GM12874 (cell line): Measurements from ENCODE around the gene PROM2.

Experiments used
- TF ChIP-seq, protein P1 (sequence below): IDR thresholded peaks from 2 replicates; pipeline ENCODE4 v1.5.1; 2011; ENCODE audit warnings: low read depth, mild to moderate bottlenecking, control low read depth, low read length, moderate library complexity; ENCODE audit not compliant: insufficient read depth

PROM2 gene

DNA sequence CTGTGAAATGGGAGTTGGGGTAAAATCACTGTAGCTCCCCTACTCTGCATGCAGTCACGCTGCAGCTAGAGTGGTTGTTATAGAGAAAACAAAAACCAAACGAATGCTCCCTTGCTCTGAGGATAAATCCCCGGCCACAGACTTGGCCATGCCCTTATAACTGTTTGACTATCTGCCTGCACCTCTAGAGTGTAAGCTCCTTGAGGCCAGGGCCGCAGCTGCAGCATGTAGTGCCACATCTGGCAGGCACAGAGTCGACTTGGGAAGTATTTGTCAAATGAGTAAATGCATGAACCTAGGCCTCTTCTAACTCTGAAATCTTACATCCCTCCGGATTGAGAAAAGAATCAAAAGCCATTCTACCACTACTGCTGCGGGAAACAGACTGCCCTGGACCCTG is 58.8 kb downstream of the PROM2 start:
- TF ChIP-seq, protein P1, sequence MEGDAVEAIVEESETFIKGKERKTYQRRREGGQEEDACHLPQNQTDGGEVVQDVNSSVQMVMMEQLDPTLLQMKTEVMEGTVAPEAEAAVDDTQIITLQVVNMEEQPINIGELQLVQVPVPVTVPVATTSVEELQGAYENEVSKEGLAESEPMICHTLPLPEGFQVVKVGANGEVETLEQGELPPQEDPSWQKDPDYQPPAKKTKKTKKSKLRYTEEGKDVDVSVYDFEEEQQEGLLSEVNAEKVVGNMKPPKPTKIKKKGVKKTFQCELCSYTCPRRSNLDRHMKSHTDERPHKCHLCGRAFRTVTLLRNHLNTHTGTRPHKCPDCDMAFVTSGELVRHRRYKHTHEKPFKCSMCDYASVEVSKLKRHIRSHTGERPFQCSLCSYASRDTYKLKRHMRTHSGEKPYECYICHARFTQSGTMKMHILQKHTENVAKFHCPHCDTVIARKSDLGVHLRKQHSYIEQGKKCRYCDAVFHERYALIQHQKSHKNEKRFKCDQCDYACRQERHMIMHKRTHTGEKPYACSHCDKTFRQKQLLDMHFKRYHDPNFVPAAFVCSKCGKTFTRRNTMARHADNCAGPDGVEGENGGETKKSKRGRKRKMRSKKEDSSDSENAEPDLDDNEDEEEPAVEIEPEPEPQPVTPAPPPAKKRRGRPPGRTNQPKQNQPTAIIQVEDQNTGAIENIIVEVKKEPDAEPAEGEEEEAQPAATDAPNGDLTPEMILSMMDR = no peak

- TF ChIP-seq, protein P1 = no peak
Observed at GRCh38 chr2:95333888-95334338, 59.7 kb downstream of the PROM2 start.

DNA sequence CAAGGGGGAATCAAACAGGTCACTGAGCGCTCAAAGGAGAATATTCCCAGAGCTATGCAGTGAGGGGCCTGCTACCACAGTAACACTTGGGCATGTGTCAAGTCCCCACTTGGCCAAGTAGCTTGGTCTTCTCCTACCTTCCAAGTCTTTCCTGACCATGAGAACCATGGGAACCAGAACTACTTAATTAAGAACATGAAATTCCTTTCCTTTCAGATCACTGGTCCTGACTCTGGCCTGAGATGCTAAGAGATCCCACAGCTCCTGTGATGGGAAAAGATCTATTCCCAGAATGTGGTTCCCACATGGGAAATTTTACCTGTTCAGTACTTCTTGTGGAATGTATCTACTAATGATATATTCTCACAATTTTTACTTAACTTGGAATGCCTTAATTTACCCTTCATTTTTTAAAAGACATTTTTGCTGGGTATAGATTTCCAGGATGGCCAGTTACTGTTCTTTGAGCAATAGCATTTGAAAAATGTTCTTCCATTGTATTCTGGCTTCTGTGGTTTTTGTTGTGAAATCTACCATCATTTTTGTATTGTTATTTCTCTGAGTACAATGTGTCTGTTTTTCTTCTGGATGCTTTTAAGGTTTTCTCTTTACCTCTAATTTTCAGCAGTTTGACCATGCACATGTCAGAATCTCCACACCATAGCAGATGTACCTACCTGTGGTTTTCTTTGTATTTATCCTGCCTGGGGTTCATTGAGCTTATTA is 60.8 kb downstream of the PROM2 start:
- TF ChIP-seq, protein P1 = no peak

DNA sequence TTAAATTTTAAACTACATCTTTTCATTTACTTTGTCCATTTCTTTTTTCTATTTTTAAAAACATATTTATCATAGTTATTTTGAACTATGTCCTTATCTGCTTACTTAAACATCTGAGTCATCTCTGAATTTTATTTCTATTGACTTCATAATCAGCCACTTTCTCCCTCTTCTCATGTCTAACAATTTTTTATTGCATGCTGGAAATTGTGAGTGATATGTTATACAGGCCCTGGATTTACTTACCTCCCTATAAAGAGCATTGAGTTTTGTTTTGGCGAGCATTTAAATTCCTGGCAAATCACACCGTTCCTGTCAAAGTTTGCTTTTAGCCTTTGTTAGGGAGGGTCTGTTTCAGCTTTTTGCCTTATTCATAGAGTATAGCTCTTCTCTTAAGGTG is 62.2 kb downstream of the PROM2 start:
- TF ChIP-seq, protein P1 = no peak

DNA sequence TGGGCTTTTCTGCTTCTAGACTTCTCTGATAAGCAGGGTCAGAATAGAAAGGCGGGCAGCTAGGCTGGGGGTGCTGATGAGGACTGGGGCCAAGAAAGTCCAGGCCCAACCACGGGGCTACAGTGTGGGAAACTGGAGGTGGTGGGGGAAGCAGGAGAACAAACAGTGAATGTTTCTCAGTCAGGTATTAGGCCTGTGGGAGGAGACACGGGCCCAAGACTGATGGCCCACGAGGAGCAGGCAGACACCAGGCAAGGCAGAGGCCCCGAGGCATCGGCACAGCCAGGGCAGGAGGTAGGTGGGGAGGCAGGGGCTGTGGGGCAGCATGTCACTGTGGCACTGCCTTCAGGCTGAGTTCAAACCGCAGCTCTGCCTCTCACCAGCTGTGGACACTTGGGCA is 63.6 kb downstream of the PROM2 start:
- TF ChIP-seq, protein P1 = no peak
